Parathyroid adenoma (tissue), 2 donors: ENCODE measurements around the gene MRPS26.
"Not testable (repeated sequence)": the region's sequence is repeated elsewhere in the genome, so short reads cannot be mapped to it uniquely, and the experiment has no call there.

Experiments used
- H2AFZ ChIP-seq: fragments of 300-600 bp; sonication (generic); one replicate; pipeline ENCODE4 v1.7.0; 2017; ENCODE audit warnings: antibody characterized with exemption, mild to moderate bottlenecking
- H3K27ac ChIP-seq: fragments of 300-600 bp; sonication (generic); one replicate; pipeline ENCODE4 v1.7.0; 2017
- H3K27me3 ChIP-seq: fragments of 300-600 bp; sonication (generic); one replicate; pipeline ENCODE4 v1.7.0; 2017; ENCODE audit warnings: low read length; ENCODE audit not compliant: control insufficient read depth, insufficient read depth
- H3K36me3 ChIP-seq: fragments of 300-600 bp; sonication (generic); one replicate; pipeline ENCODE4 v1.7.0; 2017; ENCODE audit warnings: low read length; ENCODE audit not compliant: control insufficient read depth, insufficient read depth
- H3K4me1 ChIP-seq: fragments of 300-600 bp; sonication (generic); one replicate; pipeline ENCODE4 v1.7.0; 2017; ENCODE audit warnings: control low read depth
- H3K4me2 ChIP-seq: fragments of 300-600 bp; sonication (generic); one replicate; pipeline ENCODE4 v1.7.0; 2017; ENCODE audit warnings: low read length
- H3K4me3 ChIP-seq: fragments of 300-600 bp; sonication (generic); one replicate; pipeline ENCODE4 v1.7.0; 2017; ENCODE audit warnings: low read depth, low read length
- H3K79me2 ChIP-seq: fragments of 300-600 bp; sonication (generic); one replicate; pipeline ENCODE4 v1.7.0; 2017; ENCODE audit warnings: control low read depth
- H3K9ac ChIP-seq: fragments of 300-600 bp; sonication (generic); one replicate; pipeline ENCODE4 v1.7.0; 2017; ENCODE audit warnings: mild to moderate bottlenecking
- H3K9me3 ChIP-seq: fragments of 300-600 bp; sonication (generic); one replicate; pipeline ENCODE4 v1.7.0; 2017; ENCODE audit warnings: low read length; ENCODE audit not compliant: control insufficient read depth
- CTCF ChIP-seq: fragments of 300-600 bp; sonication (generic); IDR thresholded peaks from one replicate; pipeline ENCODE4 v1.7.0; 2017; ENCODE audit warnings: antibody characterized with exemption, mild to moderate bottlenecking
- donor health status: primary hyperparathyroidism.

Gene MRPS26

GRCh38 chr20:3059489-3059888, 13.6 kb downstream of the MRPS26 start:
- H2AFZ ChIP-seq: no peak overlapping the region
- no peak for TF ChIP-seq CTCF
- no peak overlapping the region for H3K4me2 ChIP-seq
- H3K36me3 ChIP-seq: no peaks in the 10 kb centered on the region
- H3K4me1 ChIP-seq: no peaks in the 10 kb centered on the region
- no peaks in the 10 kb centered on the region for H3K27me3 ChIP-seq
- H3K4me3 ChIP-seq: no peak overlapping the region
- no peaks in the 10 kb centered on the region for H3K79me2 ChIP-seq
- no peak overlapping the region for H3K27ac ChIP-seq
- H3K9me3 ChIP-seq: no peaks in the 10 kb centered on the region
- no peak overlapping the region for H3K9ac ChIP-seq

- H3K36me3 ChIP-seq, H3K9ac ChIP-seq, H3K4me3 ChIP-seq, H2AFZ ChIP-seq, H3K9me3 ChIP-seq, H3K4me2 ChIP-seq, H3K27me3 ChIP-seq, H3K27ac ChIP-seq, H3K4me1 ChIP-seq, H3K79me2 ChIP-seq: not testable (repeated sequence)
Observed at GRCh38 chr20:3064119-3064518, 18.3 kb downstream of the MRPS26 start.

GRCh38 chr20:3067139-3068014, 21.5 kb downstream of the MRPS26 start:
- Histone ChIP-seq H3K27me3 (no peaks in the 10 kb centered on the region), H3K36me3 (no peaks in the 10 kb centered on the region), H3K9me3 (no peaks in the 10 kb centered on the region), H2AFZ (peak overlapping the region; percentile 45), H3K9ac (no peak overlapping the region), H3K27ac (peak overlapping the region; percentile 27), H3K4me2 (no peak overlapping the region), H3K79me2 (no peaks in the 10 kb centered on the region), H3K4me3 (no peak overlapping the region), H3K4me1 (peaks cover 5% of the 10 kb centered on the region)
- no peak for TF ChIP-seq CTCF

- Histone ChIP-seq H3K9me3 (no peaks in the 10 kb centered on the region), H3K36me3 (no peaks in the 10 kb centered on the region), H3K27me3 (no peaks in the 10 kb centered on the region), H3K4me3 (no peak overlapping the region), H3K9ac (no peak overlapping the region), H3K27ac (peak overlapping the region; percentile 27), H2AFZ (peak overlapping the region; percentile 45), H3K79me2 (no peaks in the 10 kb centered on the region), H3K4me2 (no peak overlapping the region), H3K4me1 (peaks cover 5% of the 10 kb centered on the region)
- TF ChIP-seq CTCF: no peak
Observed at GRCh38 chr20:3068075-3068474, 22.2 kb downstream of the MRPS26 start.

GRCh38 chr20:3068986-3069900, 23.4 kb downstream of the MRPS26 start:
- H3K4me3 ChIP-seq: no peak overlapping the region
- H3K36me3 ChIP-seq: no peaks in the 10 kb centered on the region
- H3K4me2 ChIP-seq: no peak overlapping the region
- peaks cover 5% of the 10 kb centered on the region for H3K4me1 ChIP-seq
- no peak overlapping the region for H3K27ac ChIP-seq
- H2AFZ ChIP-seq: no peak overlapping the region
- no peaks in the 10 kb centered on the region for H3K79me2 ChIP-seq
- H3K9me3 ChIP-seq: no peaks in the 10 kb centered on the region
- H3K27me3 ChIP-seq: no peaks in the 10 kb centered on the region
- TF ChIP-seq CTCF: no peak
- no peak overlapping the region for H3K9ac ChIP-seq
